Measurements from ENCODE around the gene SLC25A23.
A peak's percentile ranks its signal among the peaks of the same experiment; 100 is the strongest.

SLC25A23 gene

DNA sequence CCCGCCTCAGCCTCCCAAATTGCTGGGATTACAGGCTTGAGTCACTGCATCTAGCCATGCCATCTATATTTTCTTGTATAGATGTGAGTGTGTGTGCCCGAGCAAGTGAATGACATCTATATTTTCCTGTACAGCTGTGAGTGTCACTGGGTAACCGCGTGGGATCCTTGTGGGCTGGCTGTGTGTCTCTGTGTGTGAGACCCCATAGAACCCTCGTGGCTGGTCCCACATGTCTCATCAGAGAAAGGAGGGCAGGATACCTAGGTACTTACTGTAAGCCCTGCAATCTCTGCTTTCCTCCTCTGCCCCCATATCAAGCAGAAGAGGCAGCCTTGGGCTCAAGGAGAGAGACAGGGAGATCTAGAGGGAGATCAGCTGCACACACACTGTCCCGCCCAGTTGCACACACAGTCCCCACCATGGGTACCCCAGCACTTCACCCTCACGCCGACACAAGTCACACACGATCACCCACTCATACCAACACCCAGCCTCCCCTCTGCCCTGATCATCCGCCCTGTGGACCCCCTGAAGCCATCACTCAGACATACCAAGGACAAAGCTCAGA, 21.3 kb upstream of the SLC25A23 start:
- H3K27ac ChIP-seq, result no peak overlapping the region
- CTCF ChIA-PET, result no interaction called here
- POLR2A ChIA-PET (ENCODE audit: low non-redundant PET), result no interaction called here
- TF ChIP-seq, protein P1, sequence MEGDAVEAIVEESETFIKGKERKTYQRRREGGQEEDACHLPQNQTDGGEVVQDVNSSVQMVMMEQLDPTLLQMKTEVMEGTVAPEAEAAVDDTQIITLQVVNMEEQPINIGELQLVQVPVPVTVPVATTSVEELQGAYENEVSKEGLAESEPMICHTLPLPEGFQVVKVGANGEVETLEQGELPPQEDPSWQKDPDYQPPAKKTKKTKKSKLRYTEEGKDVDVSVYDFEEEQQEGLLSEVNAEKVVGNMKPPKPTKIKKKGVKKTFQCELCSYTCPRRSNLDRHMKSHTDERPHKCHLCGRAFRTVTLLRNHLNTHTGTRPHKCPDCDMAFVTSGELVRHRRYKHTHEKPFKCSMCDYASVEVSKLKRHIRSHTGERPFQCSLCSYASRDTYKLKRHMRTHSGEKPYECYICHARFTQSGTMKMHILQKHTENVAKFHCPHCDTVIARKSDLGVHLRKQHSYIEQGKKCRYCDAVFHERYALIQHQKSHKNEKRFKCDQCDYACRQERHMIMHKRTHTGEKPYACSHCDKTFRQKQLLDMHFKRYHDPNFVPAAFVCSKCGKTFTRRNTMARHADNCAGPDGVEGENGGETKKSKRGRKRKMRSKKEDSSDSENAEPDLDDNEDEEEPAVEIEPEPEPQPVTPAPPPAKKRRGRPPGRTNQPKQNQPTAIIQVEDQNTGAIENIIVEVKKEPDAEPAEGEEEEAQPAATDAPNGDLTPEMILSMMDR (conservative IDR thresholded peaks at IDR 0.05; ENCODE audit: low read depth), result no peak
- DNase-seq (ENCODE audit: low spot score), result no peak

DNA sequence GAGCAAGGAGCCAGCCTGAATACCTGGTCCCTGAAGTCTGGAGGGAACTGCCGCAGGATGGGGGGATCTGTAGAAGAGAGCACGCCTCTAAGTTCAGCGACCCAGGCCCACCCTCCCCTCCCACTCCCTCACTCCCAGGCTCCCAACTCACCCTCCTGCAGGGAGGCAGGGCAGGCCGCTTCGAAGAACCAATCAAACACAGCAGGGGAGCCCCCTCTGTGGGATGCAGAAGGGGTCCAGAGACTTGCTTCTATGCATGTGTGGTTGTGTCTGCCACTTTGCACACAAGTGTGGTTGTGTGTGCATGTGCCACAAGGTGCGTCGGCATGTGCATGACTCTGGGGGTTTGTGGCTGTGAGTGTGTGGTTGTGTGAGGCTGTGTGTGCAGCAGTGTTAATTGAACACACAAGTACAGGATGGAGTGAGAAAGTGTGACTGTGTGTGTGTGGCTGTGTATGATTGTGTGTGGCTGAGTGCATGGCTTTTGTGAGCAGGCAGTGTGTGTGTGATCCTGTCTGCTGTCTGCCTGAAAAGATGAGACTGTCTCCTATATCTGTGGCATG, 20.3 kb upstream of the SLC25A23 start:
- POLR2A ChIA-PET (ENCODE audit: low non-redundant PET), result no interaction called here
- TF ChIP-seq, protein P1 (conservative IDR thresholded peaks at IDR 0.05; ENCODE audit: low read depth), result no peak
- CTCF ChIA-PET, result no interaction called here
- H3K27ac ChIP-seq, result no peak overlapping the region
- DNase-seq (ENCODE audit: low spot score), result no peak

DNA sequence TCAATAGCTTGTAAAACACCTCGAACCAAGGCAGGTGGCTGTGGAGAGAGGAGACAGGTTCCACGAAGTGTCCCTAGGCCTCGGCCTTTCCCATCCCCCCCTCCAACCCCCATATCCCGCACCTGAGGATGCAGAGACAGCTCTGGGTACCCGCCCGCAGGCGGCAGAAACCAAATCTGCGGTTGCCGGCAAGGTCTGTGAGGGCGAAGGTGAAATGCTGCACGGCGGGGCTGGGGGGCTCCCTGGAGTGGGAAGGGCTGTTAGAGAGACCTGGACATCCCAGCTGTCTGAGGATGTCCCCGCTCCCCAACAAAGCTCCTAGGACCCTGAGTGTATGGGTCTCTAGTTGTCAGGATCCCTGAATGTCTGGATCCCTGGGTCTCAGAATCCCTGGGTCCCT, 19.2 kb upstream of the SLC25A23 start:
- ChIA-PET CTCF (no interaction called here), POLR2A (ENCODE audit: low non-redundant PET) (no interaction called here)
- H3K27ac ChIP-seq, result no peak overlapping the region
- no peak for DNase-seq (ENCODE audit: low spot score)
- TF ChIP-seq, protein P1 (conservative IDR thresholded peaks at IDR 0.05; ENCODE audit: low read depth), result no peak

DNA sequence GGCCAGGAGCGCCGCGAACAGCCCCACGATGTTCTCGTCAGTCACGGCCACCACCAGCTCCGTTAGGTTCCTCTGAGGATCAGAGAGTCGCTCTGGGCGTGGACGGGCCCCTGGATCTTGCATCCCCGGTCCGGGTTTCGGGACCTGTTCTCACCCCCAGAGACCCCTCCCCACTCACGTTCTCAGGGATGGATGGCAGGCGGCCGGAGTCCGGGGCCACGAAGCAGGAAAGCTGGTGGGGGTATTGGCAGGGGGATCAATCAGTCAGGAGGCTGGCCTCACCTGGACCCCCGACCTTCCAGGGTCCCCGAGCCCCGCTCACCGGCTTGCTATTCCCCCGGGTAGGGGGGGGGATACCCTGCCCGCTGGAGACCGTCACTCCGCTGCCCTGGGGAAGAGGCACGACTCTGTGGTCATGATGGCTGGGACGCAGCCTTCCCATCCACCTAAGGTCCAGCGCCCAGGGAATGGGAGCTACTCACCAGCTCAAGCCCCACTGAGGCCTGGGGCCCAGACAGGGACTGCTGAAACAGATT, 17.4 kb upstream of the SLC25A23 start:
- H3K27ac ChIP-seq, result no peak overlapping the region
- no peak for DNase-seq (ENCODE audit: low spot score)
- POLR2A ChIA-PET (ENCODE audit: low non-redundant PET), result no interaction called here
- TF ChIP-seq, protein P1 (conservative IDR thresholded peaks at IDR 0.05; ENCODE audit: low read depth), result no peak
- CTCF ChIA-PET, result no interaction called here

DNA sequence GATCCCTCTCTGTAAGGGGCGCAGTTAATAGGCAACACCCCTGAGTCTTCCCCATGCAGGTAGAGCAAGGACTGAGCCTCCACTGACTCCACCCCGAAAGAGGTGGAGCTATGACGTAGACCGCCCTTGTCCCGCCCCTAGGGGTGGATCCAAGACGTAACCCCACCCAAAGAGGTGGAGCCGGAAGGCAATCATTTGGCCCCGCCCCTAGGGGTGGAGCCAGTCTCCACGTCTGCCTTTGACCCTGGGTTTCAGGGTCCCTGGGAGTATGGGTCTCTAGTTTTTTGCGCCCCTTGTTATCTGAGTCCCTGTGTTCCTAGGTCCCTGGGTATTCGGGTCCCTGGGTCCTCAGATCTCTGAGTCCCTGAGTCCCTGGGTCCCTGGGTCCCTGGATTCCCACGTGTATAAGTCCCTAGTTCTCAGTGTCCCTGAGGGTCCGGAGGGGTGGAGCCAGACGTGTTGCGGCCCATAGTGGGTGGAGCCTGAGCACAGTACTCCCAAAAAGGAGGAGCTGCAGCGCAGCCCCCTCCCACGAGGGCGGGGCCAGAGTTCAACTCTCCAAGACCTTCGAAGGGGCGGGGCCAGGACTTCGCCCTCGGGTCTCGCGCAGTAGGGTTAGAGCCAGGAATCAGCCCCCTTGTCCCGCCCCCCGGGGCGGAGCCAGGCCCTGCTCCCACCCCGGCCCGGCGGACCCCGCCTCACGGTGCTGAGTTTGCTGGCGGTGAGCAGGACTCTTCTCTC, 16.7 kb upstream of the SLC25A23 start:
- ChIA-PET CTCF (no interaction called here), POLR2A (ENCODE audit: low non-redundant PET) (no interaction called here)
- TF ChIP-seq, protein P1 (conservative IDR thresholded peaks at IDR 0.05; ENCODE audit: low read depth), result no peak
- DNase-seq (ENCODE audit: low spot score), result peak; percentile 88
- no peak overlapping the region for H3K27ac ChIP-seq

DNA sequence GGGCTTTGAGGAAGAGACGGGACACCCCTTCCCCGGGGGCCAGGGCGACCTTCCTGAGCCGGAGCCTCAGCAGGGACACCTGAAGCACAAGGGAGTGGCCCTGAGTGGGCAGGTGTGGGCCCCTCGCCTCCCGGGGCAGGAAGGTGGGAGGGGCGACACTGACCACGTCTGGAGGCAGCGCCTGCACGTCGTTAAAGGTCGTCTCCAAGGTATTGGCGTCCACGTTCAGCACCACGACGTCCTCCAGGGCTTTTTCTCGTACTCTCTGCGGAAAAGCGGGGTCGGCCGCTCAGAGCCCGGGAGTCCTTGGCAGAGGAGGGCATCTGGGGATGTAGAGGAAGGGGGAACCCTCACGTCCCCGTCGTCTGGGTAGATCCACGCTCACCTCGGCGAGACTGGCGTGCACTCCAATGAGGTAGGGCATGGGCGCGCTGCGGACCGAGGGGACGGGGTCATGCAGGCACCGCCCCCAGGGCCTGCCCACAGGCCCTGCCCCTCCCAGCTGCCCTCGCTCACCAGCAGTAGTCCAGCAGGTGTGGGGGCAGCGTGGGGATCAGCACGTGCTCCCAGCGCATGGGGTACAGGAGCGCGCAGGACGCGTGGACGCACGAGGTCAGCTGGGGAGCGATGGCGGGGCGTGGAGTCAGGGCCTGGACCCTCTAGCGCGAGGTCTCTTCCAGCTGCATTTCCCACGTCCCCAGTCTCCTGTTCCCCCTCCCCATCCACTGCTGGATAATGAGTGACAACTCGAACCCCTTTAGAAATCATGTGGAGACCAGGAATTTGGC, 15.9 kb upstream of the SLC25A23 start:
- DNase-seq (ENCODE audit: low spot score), result no peak
- H3K27ac ChIP-seq, result no peak overlapping the region
- TF ChIP-seq, protein P1 (conservative IDR thresholded peaks at IDR 0.05; ENCODE audit: low read depth), result no peak
- CTCF ChIA-PET, result no interaction called here
- POLR2A ChIA-PET (ENCODE audit: low non-redundant PET), result no interaction called here
